HCT116 (cell line): ENCODE data around the gene NOXA1. TPM values are rescaled to one million over a fixed set of nuclear protein-coding genes. Genes with fewer than 3 reads are reported as not detected.

Source experiments
- ATAC-seq: fragments of 200-7000 bp; cut with Tn5 transposase; 2 replicates; pipeline ENCODE4 v1.9.1; 2020; ENCODE audit warnings: mild to moderate bottlenecking, moderate library complexity
- BruUV-seq: library from RNA; stranded (reverse); fragments of 400-500 nt; replicated peaks from 2 replicates; lab custom pipeline; 2021; lab: Mats Ljungman, UMichigan
- CTCF ChIA-PET: fragments of 300-600 bp; sonication (Branson Sonifier 250); formaldehyde crosslinking; loops from one replicate; lab custom pipeline; 2021; ENCODE audit warnings: antibody characterized with exemption; lab: Charles Lee
- POLR2A ChIA-PET: fragments of 300-600, 350-600 bp; sonication (Branson Sonifier 250); formaldehyde crosslinking; loops from one replicate; lab custom pipeline; 2021; ENCODE audit warnings: antibody characterized with exemption; lab: Charles Lee
- RAD21 ChIA-PET, 2 experiments: fragments of 300-600 bp; sonication (Branson Sonifier 250); formaldehyde crosslinking; loops; one replicate each; lab custom pipeline; 2023; ENCODE audit warnings: low total read pairs in 2 of 2; ENCODE audit not compliant: uncharacterized antibody in 2 of 2, unreplicated experiment in 2 of 2, low non-redundant PET in 1 of 2; lab: Charles Lee
- DNase-seq: peaks from one replicate; pipeline ENCODE4 v3.0.0-alpha.2; 2010; ENCODE audit warnings: low read depth, low spot score
- H2AFZ ChIP-seq: fragments of 200-600 bp; shearing (Covaris generic), sonication (generic); 2 replicates; pipeline ENCODE4 v1.6.1; 2017; ENCODE audit warnings: low read depth, mixed run types, mixed read lengths, antibody characterized with exemption, low read length; ENCODE audit not compliant: poor library complexity, severe bottlenecking
- H3K27ac ChIP-seq: 2 replicates; pipeline ENCODE4 v1.5.1; 2012; ENCODE audit warnings: low read depth, low read length
- H3K27me3 ChIP-seq: fragments of 200-600 bp; sonication (generic); 2 replicates; pipeline ENCODE4 v1.6.1; 2016; ENCODE audit warnings: mixed run types, low read length, mixed read lengths; ENCODE audit not compliant: insufficient read depth
- H3K36me3 ChIP-seq, 2 experiments: fragments of 200-500 bp in 1 of 2; fragments of 200-600 bp in 1 of 2; sonication (Bioruptor generic) in 1 of 2; sonication (generic) in 1 of 2; 2 replicates each; pipeline versions ENCODE4 v1.5.1 to v1.6.1; 2014 to 2016; ENCODE audit warnings: low read length in 2 of 2, inconsistent platforms in 1 of 2, mixed read lengths in 1 of 2, mixed run types in 1 of 2; ENCODE audit not compliant: insufficient read depth in 2 of 2, control insufficient read depth in 1 of 2
- H3K4me1 ChIP-seq, 2 experiments: fragments of 200-600 bp in 1 of 2; sonication (generic) in 1 of 2; 2 replicates each; pipeline versions ENCODE4 v1.5.1 to v1.6.1; 2012 to 2017; ENCODE audit warnings: low read length in 2 of 2, inconsistent platforms in 1 of 2, mild to moderate bottlenecking in 1 of 2, mixed read lengths in 1 of 2, mixed run types in 1 of 2, moderate library complexity in 1 of 2; ENCODE audit not compliant: insufficient read depth in 2 of 2, control insufficient read depth in 1 of 2
- H3K4me2 ChIP-seq: fragments of 200-600 bp; sonication (generic); 2 replicates; pipeline ENCODE4 v1.6.1; 2017; ENCODE audit warnings: mixed run types, low read length, mixed read lengths
- H3K4me3 ChIP-seq, 2 experiments: fragments of 200-600 bp in 1 of 2; sonication (generic) in 1 of 2; replicated peaks in 1 of 2; 2 replicates each; pipeline ENCODE4 v1.5.1; 2011 to 2016; ENCODE audit warnings: low read length in 2 of 2, control low read depth in 1 of 2, low read depth in 1 of 2, mild to moderate bottlenecking in 1 of 2, mixed read lengths in 1 of 2, mixed run types in 1 of 2
- H3K79me2 ChIP-seq: fragments of 200-600 bp; sonication (generic); 2 replicates; pipeline ENCODE4 v1.6.1; 2017; ENCODE audit warnings: mild to moderate bottlenecking, mixed run types, low read length, moderate library complexity, mixed read lengths; ENCODE audit not compliant: insufficient read depth
- H3K9ac ChIP-seq: fragments of 200-600 bp; sonication (generic); 2 replicates; pipeline ENCODE4 v1.6.1; 2016; ENCODE audit warnings: low read length, mixed read lengths
- H3K9me2 ChIP-seq: fragments of 200-600 bp; sonication (generic), shearing (Covaris generic); 2 replicates; pipeline ENCODE4 v1.6.1; 2017; ENCODE audit warnings: mixed run types, mild to moderate bottlenecking, moderate library complexity; ENCODE audit not compliant: insufficient read depth
- H3K9me3 ChIP-seq, 2 experiments: fragments of 200-500 bp in 1 of 2; fragments of 200-600 bp in 1 of 2; sonication (Bioruptor generic) in 1 of 2; sonication (generic) in 1 of 2; 2 replicates each; pipeline ENCODE4 v1.6.1; 2014 to 2017; ENCODE audit warnings: low read length in 2 of 2, mixed read lengths in 2 of 2, inconsistent platforms in 1 of 2, low read depth in 1 of 2, mild to moderate bottlenecking in 1 of 2, mixed run types in 1 of 2, moderate library complexity in 1 of 2; ENCODE audit not compliant: control insufficient read depth in 1 of 2, insufficient read depth in 1 of 2
- H4K20me1 ChIP-seq: fragments of 200-600 bp; sonication (generic), shearing (Covaris generic); 2 replicates; pipeline ENCODE4 v1.6.1; 2017; ENCODE audit warnings: mixed run types, mild to moderate bottlenecking, moderate library complexity; ENCODE audit not compliant: insufficient read depth
- CTCF ChIP-seq, 3 experiments: fragments of 200-600 bp in 1 of 3; sonication (generic) in 1 of 3; IDR thresholded peaks in 2 of 3; conservative IDR thresholded peaks in 1 of 3; 2 replicates each; pipeline ENCODE4 v1.5.1; 2012 to 2017; ENCODE audit warnings: low read depth in 2 of 3, low read length in 2 of 3, antibody characterized with exemption in 1 of 3, borderline replicate concordance in 1 of 3, control low read depth in 1 of 3, mild to moderate bottlenecking in 1 of 3, mixed read lengths in 1 of 3, mixed run types in 1 of 3, moderate library complexity in 1 of 3; ENCODE audit not compliant: insufficient read depth in 1 of 3
- EZH2 ChIP-seq: fragments of 200-600 bp; sonication (generic); IDR thresholded peaks from 2 replicates; pipeline ENCODE4 v1.6.1; 2017; ENCODE audit warnings: antibody characterized with exemption, mixed run types
- EZH2phosphoT487 ChIP-seq: fragments of 200-600 bp; IDR thresholded peaks from 2 replicates; pipeline ENCODE4 v1.6.1; 2018; ENCODE audit warnings: antibody characterized with exemption, borderline replicate concordance
- MAX ChIP-seq: IDR thresholded peaks from 2 replicates; pipeline ENCODE4 v1.6.1; 2012
- POLR2AphosphoS5 ChIP-seq: IDR thresholded peaks from 2 replicates; pipeline ENCODE4 v1.6.1; 2011; ENCODE audit warnings: mild to moderate bottlenecking, low read depth, low read length, moderate library complexity
- RAD21 ChIP-seq: IDR thresholded peaks from 2 replicates; pipeline ENCODE4 v1.6.1; 2012; ENCODE audit warnings: low read depth, mild to moderate bottlenecking
- REST ChIP-seq: IDR thresholded peaks from 2 replicates; pipeline ENCODE4 v1.6.1; 2012; ENCODE audit warnings: low read depth
- TCF7L2 ChIP-seq: IDR thresholded peaks from 2 replicates; pipeline ENCODE4 v1.7.0; 2011; ENCODE audit warnings: borderline replicate concordance, inconsistent platforms; ENCODE audit not compliant: insufficient read depth, insufficient read length; ENCODE audit errors: extremely low read depth
- YY1 ChIP-seq: IDR thresholded peaks from 2 replicates; pipeline ENCODE4 v1.6.1; 2011; ENCODE audit warnings: low read length, low read depth, moderate library complexity, mild to moderate bottlenecking; ENCODE audit not compliant: insufficient replicate concordance; ENCODE audit errors: extremely low read depth
- intact Hi-C: fragments of 100-400 bp; cut with micrococcal nuclease; formaldehyde crosslinking; loops from 2 replicates; pipeline ENCODE4 v1.10.0; 2022
- total RNA-seq: library from RNA; stranded (reverse); gene quantifications from one replicate; pipeline ENCODE4 v1.2.1, GENCODE V29; 2021; ENCODE audit not compliant: unreplicated experiment

Gene NOXA1
- total RNA-seq, 1 experiment from 2014 or later, result 13.2 TPM

GRCh38 chr9:137383784-137384756 is 39.1 kb upstream of the NOXA1 start:
- DNase-seq (no peak), ATAC-seq (no peak)
- Histone ChIP-seq H3K9me2 (no peaks in the 10 kb centered on the region), H3K4me2 (no peak overlapping the region), H3K27me3 (no peaks in the 10 kb centered on the region), H3K9ac (no peak overlapping the region), H3K4me1 (no peaks in the 10 kb centered on the region), H3K4me3 (no peak overlapping the region), H3K79me2 (no peaks in the 10 kb centered on the region), H3K36me3 (no peaks in the 10 kb centered on the region; a peak in 1 of 4 replicates), H4K20me1 (no peaks in the 10 kb centered on the region), H3K27ac (no peak overlapping the region), H2AFZ (no peak overlapping the region), H3K9me3 (no peaks in the 10 kb centered on the region)
- ChIA-PET RAD21 (no interaction called here), POLR2A (no interaction called here), CTCF (no interaction called here)
- intact Hi-C loops, result no loop called here
- no TSS peak for BruUV-seq
- TF ChIP-seq MAX (no peak), EZH2phosphoT487 (no peak), TCF7L2 (no peak), EZH2 (no peak), RAD21 (no peak), REST (no peak), POLR2AphosphoS5 (no peak), YY1 (no peak), CTCF (IDR thresholded peaks at IDR 0.05 in 2 of 3, conservative IDR thresholded peaks at IDR 0.05 in 1 of 3; ENCODE audit: borderline replicate concordance in 1 of 3, insufficient read depth in 1 of 3, low read depth in 2 of 3, low read length in 2 of 3) (no peak)
